Body of pancreas (tissue), 4 donors: ENCODE data around the gene MORN1. TPM values are rescaled to one million over a fixed set of nuclear protein-coding genes. Genes with fewer than 3 reads are reported as not detected.

Experiments
- ATAC-seq: fragments of 150-250 bp; one replicate; pipeline ENCODE4 v1.9.1; 2016
- DNase-seq, 4 donors: peaks; one replicate each; pipeline ENCODE4 v3.0.0-alpha.2; 2019
- H3K27ac ChIP-seq, 4 donors: fragments of 200-600 bp; sonication (generic); 1 replicate in 3 of 4; 2 replicates in 1 of 4; pipeline versions ENCODE4 v1.5.1 to v1.6.1; 2016 to 2019; ENCODE audit warnings: mild to moderate bottlenecking in 1 of 4, mixed read lengths in 1 of 4, moderate library complexity in 1 of 4
- H3K27me3 ChIP-seq, 2 donors: fragments of 200-600 bp; sonication (generic); one replicate each; pipeline ENCODE4 v1.6.0; 2016; ENCODE audit warnings: mild to moderate bottlenecking in 1 of 2
- H3K36me3 ChIP-seq, 2 donors: fragments of 200-600 bp; sonication (generic); replicated peaks in 1 of 2; 2 replicates each; pipeline ENCODE4 v1.5.1; 2016; ENCODE audit warnings: low read depth in 2 of 2; ENCODE audit not compliant: insufficient read depth in 1 of 2
- H3K4me1 ChIP-seq: fragments of 200-600 bp; sonication (generic); one replicate; pipeline ENCODE4 v1.6.0; 2016
- H3K4me3 ChIP-seq, 2 donors: fragments of 200-600 bp; sonication (generic); 1 replicate in 1 of 2; 2 replicates in 1 of 2; pipeline ENCODE4 v1.5.1; 2016 to 2019
- H3K9me3 ChIP-seq, 3 donors: fragments of 200-600 bp; sonication (generic); 1 replicate in 2 of 3; 2 replicates in 1 of 3; pipeline ENCODE4 v1.5.1; 2016
- POLR2A ChIP-seq, 3 donors: fragments of 450-650 bp; IDR thresholded peaks; one replicate each; pipeline ENCODE4 v1.6.1; 2016; ENCODE audit warnings: antibody characterized with exemption in 3 of 3, mild to moderate bottlenecking in 2 of 3
- WGBS, 2 donors: methylation state at CpG; one replicate each; pipeline ENCODE4 v1.1.5; 2017; 5-methylcytosine and 5-hydroxymethylcytosine counted together
- intact Hi-C: fragments of 100-400 bp; cut with DNase I; formaldehyde crosslinking; loops from one replicate; pipeline ENCODE4 v1.15.1; 2023
- total RNA-seq, 2 donors: library from RNA; depleted of rRNA; stranded (reverse); fragments of >200 nt; gene quantifications; one replicate each; pipeline ENCODE4 v1.1.0, GENCODE V29; 2016
- TF ChIP-seq, protein P1 (sequence below), 7 experiments: fragments of 450-650 bp in 4 of 7; fragments of 200-600 bp in 3 of 7; sonication (generic) in 3 of 7; IDR thresholded peaks; one replicate each; pipeline ENCODE4 v1.5.1; 2016 to 2019; ENCODE audit warnings: antibody characterized with exemption in 7 of 7

MORN1 gene
- total RNA-seq, 2 donors from 2014 or later: 7.0 to 17.8 TPM

DNA sequence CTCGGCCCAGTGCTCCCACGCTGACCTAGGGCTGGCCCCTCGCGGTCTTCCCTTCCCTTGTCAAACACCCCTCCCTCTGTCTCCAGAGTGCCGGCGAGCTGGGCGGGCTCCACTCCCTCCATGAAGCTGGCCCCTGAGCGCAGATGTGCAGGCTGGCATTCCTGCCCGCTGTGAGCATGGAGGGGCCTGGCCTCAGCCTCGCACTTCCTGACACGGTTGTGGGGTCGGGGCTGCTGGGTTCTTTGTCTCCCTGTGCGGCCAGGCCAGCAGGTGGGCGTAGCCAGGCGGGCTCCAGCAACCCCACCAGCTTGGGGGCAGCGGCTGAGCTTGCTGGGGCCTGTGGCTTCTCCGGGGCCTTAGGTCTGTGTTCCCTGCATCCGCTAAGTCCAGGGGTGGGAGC, 35.2 kb upstream of the MORN1 start:
- 48 to 60% methylated on average over 2 to 18 of the region's 18 CpGs for WGBS, 2 donors
- TF ChIP-seq POLR2A (IDR thresholded peaks at IDR 0.05): no peak
- TF ChIP-seq, protein P1, sequence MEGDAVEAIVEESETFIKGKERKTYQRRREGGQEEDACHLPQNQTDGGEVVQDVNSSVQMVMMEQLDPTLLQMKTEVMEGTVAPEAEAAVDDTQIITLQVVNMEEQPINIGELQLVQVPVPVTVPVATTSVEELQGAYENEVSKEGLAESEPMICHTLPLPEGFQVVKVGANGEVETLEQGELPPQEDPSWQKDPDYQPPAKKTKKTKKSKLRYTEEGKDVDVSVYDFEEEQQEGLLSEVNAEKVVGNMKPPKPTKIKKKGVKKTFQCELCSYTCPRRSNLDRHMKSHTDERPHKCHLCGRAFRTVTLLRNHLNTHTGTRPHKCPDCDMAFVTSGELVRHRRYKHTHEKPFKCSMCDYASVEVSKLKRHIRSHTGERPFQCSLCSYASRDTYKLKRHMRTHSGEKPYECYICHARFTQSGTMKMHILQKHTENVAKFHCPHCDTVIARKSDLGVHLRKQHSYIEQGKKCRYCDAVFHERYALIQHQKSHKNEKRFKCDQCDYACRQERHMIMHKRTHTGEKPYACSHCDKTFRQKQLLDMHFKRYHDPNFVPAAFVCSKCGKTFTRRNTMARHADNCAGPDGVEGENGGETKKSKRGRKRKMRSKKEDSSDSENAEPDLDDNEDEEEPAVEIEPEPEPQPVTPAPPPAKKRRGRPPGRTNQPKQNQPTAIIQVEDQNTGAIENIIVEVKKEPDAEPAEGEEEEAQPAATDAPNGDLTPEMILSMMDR (IDR thresholded peaks at IDR 0.05): no peak
- DNase-seq: no peak

DNA sequence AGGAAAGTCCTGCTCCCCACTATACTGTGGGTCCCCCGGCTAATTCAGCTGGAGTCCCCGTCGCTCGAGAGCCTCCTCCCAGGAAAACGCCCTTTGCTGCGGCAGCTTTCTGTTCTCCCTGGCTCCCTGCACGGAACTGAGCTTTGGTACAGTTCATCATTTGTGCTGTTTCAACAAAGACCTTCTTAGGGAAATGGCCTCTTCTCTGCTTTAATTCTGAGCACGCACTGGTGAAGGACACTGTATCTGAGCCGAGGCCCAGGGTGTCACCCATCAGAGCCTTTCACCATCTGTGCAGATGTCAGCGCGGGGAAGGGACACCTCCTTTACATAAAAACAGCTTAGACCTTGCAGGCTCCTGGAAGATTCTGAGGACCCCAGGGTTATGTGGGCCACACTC, 34.5 kb upstream of the MORN1 start:
- no peaks in the 10 kb centered on the region for H3K36me3 ChIP-seq
- H3K4me1 ChIP-seq: no peaks in the 10 kb centered on the region
- ATAC-seq (no peak), DNase-seq (no peak)
- H3K27ac ChIP-seq: no peak overlapping the region
- intact Hi-C loops: no loop called here
- TF ChIP-seq, protein P1 (IDR thresholded peaks at IDR 0.05): no peak
- no peak for TF ChIP-seq POLR2A (IDR thresholded peaks at IDR 0.05)
- H3K4me3 ChIP-seq: no peak overlapping the region
- no peaks in the 10 kb centered on the region for H3K27me3 ChIP-seq
- 57 to 64% methylated on average over 11 of the region's 11 CpGs for WGBS, 2 donors
- peaks cover 0 to 7% (median 0%) of the 10 kb centered on the region in 3 donors for H3K9me3 ChIP-seq

More for the DNA sequence above, 35.2 kb upstream of the MORN1 start:
- Histone ChIP-seq H3K4me3 (no peak overlapping the region), H3K4me1 (no peaks in the 10 kb centered on the region), H3K36me3 (no peaks in the 10 kb centered on the region), H3K9me3 (peaks cover 0 to 7% (median 0%) of the 10 kb centered on the region in 3 donors), H3K27ac (no peak overlapping the region), H3K27me3 (no peaks in the 10 kb centered on the region)
- intact Hi-C loops: no loop called here
- no peak for ATAC-seq

DNA sequence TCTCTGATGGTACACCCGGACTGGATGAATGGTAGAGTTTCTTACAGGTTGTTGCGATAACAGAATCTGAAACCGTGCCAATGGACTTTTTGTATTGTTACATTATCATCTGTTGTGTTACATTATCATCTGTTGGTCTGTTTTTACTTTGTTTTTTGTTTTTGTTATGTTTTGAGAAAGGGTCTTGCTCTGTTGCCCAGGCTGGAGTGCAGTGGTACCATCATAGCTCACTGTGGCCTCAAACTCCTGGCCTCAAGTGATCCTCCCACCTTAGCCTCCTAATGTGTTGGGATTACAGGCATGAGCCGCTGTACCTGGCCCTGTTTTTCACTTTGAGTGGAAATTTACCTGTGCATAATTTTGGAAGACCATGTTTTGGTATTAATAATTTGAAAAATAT, 31.2 kb upstream of the MORN1 start:
- Histone ChIP-seq H3K4me1 (no peaks in the 10 kb centered on the region), H3K27me3 (peaks cover 0 to 8% of the 10 kb centered on the region in 2 donors), H3K9me3 (peaks cover 0 to 7% (median 0%) of the 10 kb centered on the region in 3 donors), H3K27ac (no peak overlapping the region), H3K4me3 (no peak overlapping the region), H3K36me3 (no peaks in the 10 kb centered on the region)
- TF ChIP-seq POLR2A (IDR thresholded peaks at IDR 0.05): no peak
- TF ChIP-seq, protein P1 (IDR thresholded peaks at IDR 0.05): no peak
- intact Hi-C loops: no loop called here
- WGBS, 2 donors: 66 to 72% methylated on average over 4 of the region's 4 CpGs
- ATAC-seq: no peak
- no peak for DNase-seq

DNA sequence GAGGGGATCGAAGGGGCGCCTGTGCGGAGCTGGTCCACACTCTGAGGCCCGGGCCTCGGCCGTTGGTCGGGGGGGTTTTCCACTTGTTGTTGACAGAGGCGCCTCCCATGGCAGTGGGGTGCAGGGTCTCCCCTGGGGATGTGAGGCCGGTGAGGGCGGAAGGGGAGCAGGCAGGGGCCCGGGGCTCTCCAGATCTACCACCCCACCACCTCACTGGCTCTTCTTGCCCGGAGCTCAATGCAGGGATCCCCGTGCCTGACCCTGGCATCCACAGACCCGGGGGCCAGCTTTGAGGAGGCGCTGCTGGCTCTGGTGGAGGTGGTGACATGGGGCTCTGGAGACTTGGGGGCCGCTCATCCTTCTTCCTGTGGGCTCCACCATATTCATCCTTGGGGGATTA, 28.1 kb upstream of the MORN1 start:
- Histone ChIP-seq H3K36me3 (no peaks in the 10 kb centered on the region), H3K4me3 (no peak overlapping the region), H3K9me3 (peaks cover 0 to 7% (median 0%) of the 10 kb centered on the region in 3 donors), H3K27ac (no peak overlapping the region), H3K4me1 (peaks cover 3% of the 10 kb centered on the region), H3K27me3 (peaks cover 0 to 14% of the 10 kb centered on the region in 2 donors)
- intact Hi-C loops: loop anchor here (5.0 kb wide), 2 partner anchors 118 to 368 kb away; no protein-coding TSS in a partner anchor
- 48 to 66% methylated on average over 9 to 13 of the region's 16 CpGs for WGBS, 2 donors
- no peak for DNase-seq
- TF ChIP-seq, protein P1 (IDR thresholded peaks at IDR 0.05): no peak
- no peak for TF ChIP-seq POLR2A (IDR thresholded peaks at IDR 0.05)
- ATAC-seq: no peak

DNA sequence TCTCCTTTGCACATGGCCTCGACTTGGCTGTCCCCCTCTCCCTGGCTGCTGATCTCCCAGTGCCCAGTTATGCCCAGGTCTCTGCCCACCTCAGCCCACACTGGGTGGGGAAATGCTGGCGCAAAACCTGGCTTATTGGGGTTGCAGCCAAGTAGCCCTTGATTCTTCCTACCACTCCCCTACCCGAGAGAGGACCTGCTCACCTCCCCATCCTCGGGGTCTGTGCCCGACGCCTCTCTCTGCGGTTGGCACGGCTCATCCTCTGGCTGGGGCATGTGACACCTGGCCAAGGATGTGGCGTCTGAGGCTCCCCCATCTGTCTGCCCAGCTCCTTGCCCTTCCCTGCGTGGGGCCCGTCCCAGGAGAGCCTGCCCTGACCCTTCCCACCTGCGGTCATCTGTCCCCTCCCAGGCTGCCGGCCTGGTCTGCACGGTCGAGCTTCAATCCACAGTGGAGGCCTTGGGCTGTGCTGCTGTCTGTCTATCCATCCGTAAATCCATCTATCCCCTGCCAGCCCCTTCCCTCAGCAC, 27.5 kb upstream of the MORN1 start:
- no peak for DNase-seq
- Histone ChIP-seq H3K4me3 (no peak overlapping the region), H3K27ac (no peak overlapping the region), H3K4me1 (peaks cover 9% of the 10 kb centered on the region), H3K9me3 (peaks cover 0 to 7% (median 0%) of the 10 kb centered on the region in 3 donors), H3K27me3 (peaks cover 0 to 14% of the 10 kb centered on the region in 2 donors), H3K36me3 (no peaks in the 10 kb centered on the region)
- intact Hi-C loops: loop anchor here (5.0 kb wide), 2 partner anchors 118 to 368 kb away; no protein-coding TSS in a partner anchor
- no peak for ATAC-seq
- WGBS, 2 donors: 59 to 61% methylated on average over 12 to 15 of the region's 16 CpGs
- TF ChIP-seq POLR2A (IDR thresholded peaks at IDR 0.05): no peak
- TF ChIP-seq, protein P1 (IDR thresholded peaks at IDR 0.05): no peak
